Hepatic stellate cell (primary cell): ENCODE results near the gene MB.

Experiments
- DNase-seq: peaks from one replicate; pipeline ENCODE4 v3.0.0; 2011; ENCODE audit warnings: low spot score

The MB gene

GRCh38 chr22:35593891-35594470 lies 23.1 kb downstream of the MB start:
- DNase-seq, result no peak

- no peak for DNase-seq
Measured at GRCh38 chr22:35593071-35593890, 23.8 kb downstream of the MB start.

- DNase-seq, result no peak
Measured at GRCh38 chr22:35592418-35592967, 24.6 kb downstream of the MB start.

GRCh38 chr22:35591714-35592417 lies 25.3 kb downstream of the MB start:
- no peak for DNase-seq

- DNase-seq, result no peak
Measured at GRCh38 chr22:35590634-35591295, 26.4 kb downstream of the MB start.

- no peak for DNase-seq
Measured at GRCh38 chr22:35589756-35590093, 27.4 kb downstream of the MB start.

GRCh38 chr22:35589071-35589755 lies 27.9 kb downstream of the MB start:
- DNase-seq, result peak; percentile 46

- DNase-seq, result no peak
Measured at GRCh38 chr22:35587896-35588295, 29.2 kb downstream of the MB start.

GRCh38 chr22:35587447-35587870 lies 29.7 kb downstream of the MB start:
- DNase-seq, result no peak

- DNase-seq, result no peak
Measured at GRCh38 chr22:35586771-35587170, 30.4 kb downstream of the MB start.

GRCh38 chr22:35582861-35583670 lies 34.1 kb downstream of the MB start:
- DNase-seq, result peak; percentile 90

- DNase-seq, result no peak
Measured at GRCh38 chr22:35582218-35582860, 34.8 kb downstream of the MB start.

GRCh38 chr22:35581023-35581413 lies 36.1 kb downstream of the MB start:
- no peak for DNase-seq

- DNase-seq, result no peak
Measured at GRCh38 chr22:35580351-35581022, 36.6 kb downstream of the MB start.

GRCh38 chr22:35578836-35579575 lies 38.1 kb downstream of the MB start:
- no peak for DNase-seq

GRCh38 chr22:35577799-35578659 lies 39.1 kb downstream of the MB start:
- no peak for DNase-seq

- DNase-seq, result no peak
Measured at GRCh38 chr22:35576671-35577070, 40.5 kb downstream of the MB start.

- DNase-seq, result no peak
Measured at GRCh38 chr22:35575116-35575748, 41.9 kb downstream of the MB start.
